Activated T-cell treated with anti-CD3 and anti-CD28 coated beads, Interleukin-2, amount 50 U/mL, for 72 hours (primary cell): ENCODE results near the gene CD300LG. TPM values are rescaled to one million over a fixed set of nuclear protein-coding genes. Genes with fewer than 3 reads are reported as not detected.

Experiments used
- ATAC-seq, 2 donors: fragments of 150-1000 bp; cut with Tn5 transposase; replicated peaks in 1 of 2; 2 replicates each; pipeline ENCODE4 v1.10.0; 2021; ENCODE audit warnings: moderate library complexity in 2 of 2, mild to moderate bottlenecking in 1 of 2
- DNase-seq, 2 donors: peaks; one replicate each; pipeline ENCODE4 v3.0.0; 2021 to 2022; ENCODE audit warnings: mixed read lengths in 1 of 2
- H3K27ac Mint-ChIP-seq: one replicate; pipeline ENCODE4 v1.8.0; 2022; ENCODE audit warnings: mild to moderate bottlenecking, moderate library complexity, mixed read lengths
- H3K27me3 Mint-ChIP-seq: one replicate; pipeline ENCODE4 v1.8.0; 2022; ENCODE audit warnings: low read depth, mixed read lengths
- H3K36me3 Mint-ChIP-seq, 2 donors: one replicate each; pipeline ENCODE4 v1.8.0; 2022; ENCODE audit warnings: mixed read lengths in 2 of 2, mild to moderate bottlenecking in 1 of 2; ENCODE audit not compliant: insufficient read depth in 2 of 2
- H3K4me1 Mint-ChIP-seq: one replicate; pipeline ENCODE4 v1.8.0; 2022; ENCODE audit warnings: low read depth, mixed read lengths
- H3K4me3 Mint-ChIP-seq, 2 donors: one replicate each; pipeline ENCODE4 v1.8.0; 2022; ENCODE audit warnings: mild to moderate bottlenecking in 2 of 2, mixed read lengths in 2 of 2, moderate library complexity in 2 of 2
- H3K9me3 Mint-ChIP-seq, 2 donors: one replicate each; pipeline ENCODE4 v1.8.0; 2022; ENCODE audit warnings: mixed read lengths in 2 of 2
- total RNA-seq, 2 donors: library from RNA; stranded (reverse); gene quantifications; one replicate each; pipeline ENCODE4 v1.2.3, GENCODE V29; 2022

The CD300LG gene
- total RNA-seq, 2 donors from 2014 or later: not detected

DNA sequence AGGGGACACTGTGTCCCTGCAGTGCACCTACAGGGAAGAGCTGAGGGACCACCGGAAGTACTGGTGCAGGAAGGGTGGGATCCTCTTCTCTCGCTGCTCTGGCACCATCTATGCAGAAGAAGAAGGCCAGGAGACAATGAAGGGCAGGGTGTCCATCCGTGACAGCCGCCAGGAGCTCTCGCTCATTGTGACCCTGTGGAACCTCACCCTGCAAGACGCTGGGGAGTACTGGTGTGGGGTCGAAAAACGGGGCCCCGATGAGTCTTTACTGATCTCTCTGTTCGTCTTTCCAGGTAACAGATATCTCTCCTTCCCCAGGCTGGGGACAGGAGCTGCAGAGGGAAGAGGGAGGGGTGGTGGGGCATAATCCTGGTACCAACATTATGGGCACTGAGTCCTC, 1.6 kb downstream of the CD300LG start:
- Mint-ChIP-seq H3K27ac (no peak overlapping the region), H3K4me1 (no peaks in the 10 kb centered on the region), H3K9me3 (no peaks in the 10 kb centered on the region), H3K4me3 (no peak overlapping the region), H3K36me3 (no peaks in the 10 kb centered on the region), H3K27me3 (peaks cover 19% of the 10 kb centered on the region)
- DNase-seq (no peak), ATAC-seq (no peak)

GRCh38 chr17:43849116-43849515, 2.1 kb downstream of the CD300LG start:
- H3K36me3 Mint-ChIP-seq: no peaks in the 10 kb centered on the region

DNA sequence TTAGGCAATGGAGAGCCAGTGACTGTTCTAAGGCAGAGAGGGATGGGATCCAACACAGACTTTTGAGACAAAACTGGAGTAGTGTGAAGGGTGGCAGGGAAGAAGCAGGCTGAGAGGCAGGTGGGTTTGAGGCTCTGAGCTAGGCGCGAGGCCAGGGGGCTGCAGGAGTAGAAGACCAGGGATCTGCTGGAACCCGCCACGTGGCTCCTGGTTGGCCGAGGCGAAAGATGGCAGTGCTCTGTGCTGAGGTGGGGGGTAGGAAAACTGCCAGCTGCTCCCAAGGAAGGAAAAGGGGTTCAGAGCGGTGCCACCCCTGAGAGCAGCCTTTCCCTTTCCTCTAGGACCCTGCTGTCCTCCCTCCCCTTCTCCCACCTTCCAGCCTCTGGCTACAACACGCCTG, 5.6 kb downstream of the CD300LG start:
- no peak overlapping the region for H3K4me3 Mint-ChIP-seq
- H3K27ac Mint-ChIP-seq: no peak overlapping the region
- H3K4me1 Mint-ChIP-seq: no peaks in the 10 kb centered on the region
- ATAC-seq: no peak
- H3K27me3 Mint-ChIP-seq: peaks cover 26% of the 10 kb centered on the region
- no peaks in the 10 kb centered on the region for H3K9me3 Mint-ChIP-seq
- H3K36me3 Mint-ChIP-seq: no peaks in the 10 kb centered on the region
- no peak for DNase-seq

More at GRCh38 chr17:43849116-43849515, 2.1 kb downstream of the CD300LG start:
- no peak overlapping the region for H3K4me3 Mint-ChIP-seq
- no peak for DNase-seq
- no peak overlapping the region for H3K27ac Mint-ChIP-seq
- ATAC-seq: no peak
- H3K4me1 Mint-ChIP-seq: no peaks in the 10 kb centered on the region
- H3K9me3 Mint-ChIP-seq: no peaks in the 10 kb centered on the region
- H3K27me3 Mint-ChIP-seq: peaks cover 19% of the 10 kb centered on the region

DNA sequence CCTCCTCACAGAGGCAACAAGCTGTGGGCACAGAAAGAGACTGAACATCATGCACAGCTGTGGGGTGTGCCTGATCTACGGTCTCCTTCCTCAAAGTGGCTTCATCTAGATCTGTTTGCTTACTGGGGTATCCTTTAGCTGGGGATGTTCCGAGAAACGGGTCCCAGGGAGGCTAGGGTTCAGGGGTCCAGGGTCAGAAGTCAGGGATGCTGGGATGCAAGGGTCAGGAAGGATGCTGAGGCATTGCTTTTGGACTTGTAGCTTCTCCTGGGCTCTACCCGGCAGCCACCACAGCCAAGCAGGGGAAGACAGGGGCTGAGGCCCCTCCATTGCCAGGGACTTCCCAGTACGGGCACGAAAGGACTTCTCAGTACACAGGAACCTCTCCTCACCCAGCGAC, 6.6 kb downstream of the CD300LG start:
- ATAC-seq: no peak
- H3K4me1 Mint-ChIP-seq: no peaks in the 10 kb centered on the region
- no peak overlapping the region for H3K4me3 Mint-ChIP-seq
- H3K9me3 Mint-ChIP-seq: no peaks in the 10 kb centered on the region
- H3K27ac Mint-ChIP-seq: no peak overlapping the region
- no peaks in the 10 kb centered on the region for H3K36me3 Mint-ChIP-seq
- no peak for DNase-seq
- peaks cover 30% of the 10 kb centered on the region for H3K27me3 Mint-ChIP-seq

- H3K4me1 Mint-ChIP-seq: no peaks in the 10 kb centered on the region
- ATAC-seq (no peak), DNase-seq (no peak)
- no peaks in the 10 kb centered on the region for H3K36me3 Mint-ChIP-seq
- H3K9me3 Mint-ChIP-seq: no peaks in the 10 kb centered on the region
- H3K4me3 Mint-ChIP-seq: no peak overlapping the region
- no peak overlapping the region for H3K27ac Mint-ChIP-seq
- H3K27me3 Mint-ChIP-seq: peaks cover 26% of the 10 kb centered on the region
Measured at GRCh38 chr17:43854498-43854897, 7.5 kb downstream of the CD300LG start.

DNA sequence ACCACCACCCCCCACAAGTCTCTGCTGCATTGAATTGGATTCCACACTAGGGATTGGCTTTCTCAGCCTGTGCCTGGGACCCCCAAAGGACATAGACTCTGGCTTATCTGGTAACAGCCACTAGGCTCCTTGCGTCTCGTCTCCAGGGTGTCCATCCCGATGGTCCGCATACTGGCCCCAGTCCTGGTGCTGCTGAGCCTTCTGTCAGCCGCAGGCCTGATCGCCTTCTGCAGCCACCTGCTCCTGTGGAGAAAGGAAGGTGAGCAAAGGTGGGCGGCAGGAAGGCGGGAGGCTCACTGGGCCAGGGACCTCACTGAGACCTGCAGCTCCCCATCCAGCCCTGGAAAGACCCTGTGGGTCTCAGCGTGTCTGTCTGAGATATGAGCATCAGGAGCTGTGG, 8.1 kb downstream of the CD300LG start:
- ATAC-seq (no peak), DNase-seq (no peak)
- no peaks in the 10 kb centered on the region for H3K4me1 Mint-ChIP-seq
- no peaks in the 10 kb centered on the region for H3K36me3 Mint-ChIP-seq
- no peaks in the 10 kb centered on the region for H3K9me3 Mint-ChIP-seq
- H3K27ac Mint-ChIP-seq: no peak overlapping the region
- peaks cover 26% of the 10 kb centered on the region for H3K27me3 Mint-ChIP-seq
- H3K4me3 Mint-ChIP-seq: no peak overlapping the region

- no peaks in the 10 kb centered on the region for H3K9me3 Mint-ChIP-seq
- DNase-seq (no peak), ATAC-seq (no peak)
- peaks cover 26% of the 10 kb centered on the region for H3K27me3 Mint-ChIP-seq
- no peaks in the 10 kb centered on the region for H3K36me3 Mint-ChIP-seq
- no peak overlapping the region for H3K4me3 Mint-ChIP-seq
- H3K4me1 Mint-ChIP-seq: no peaks in the 10 kb centered on the region
- H3K27ac Mint-ChIP-seq: no peak overlapping the region
Measured at GRCh38 chr17:43856141-43856540, 9.2 kb downstream of the CD300LG start.

- no peaks in the 10 kb centered on the region for H3K4me1 Mint-ChIP-seq
- ATAC-seq (no peak), DNase-seq (no peak)
- H3K36me3 Mint-ChIP-seq: no peaks in the 10 kb centered on the region
- peaks cover 19% of the 10 kb centered on the region for H3K27me3 Mint-ChIP-seq
- no peak overlapping the region for H3K27ac Mint-ChIP-seq
- no peaks in the 10 kb centered on the region for H3K9me3 Mint-ChIP-seq
- no peak overlapping the region for H3K4me3 Mint-ChIP-seq
Measured at GRCh38 chr17:43857141-43857540, 10.2 kb downstream of the CD300LG start.

DNA sequence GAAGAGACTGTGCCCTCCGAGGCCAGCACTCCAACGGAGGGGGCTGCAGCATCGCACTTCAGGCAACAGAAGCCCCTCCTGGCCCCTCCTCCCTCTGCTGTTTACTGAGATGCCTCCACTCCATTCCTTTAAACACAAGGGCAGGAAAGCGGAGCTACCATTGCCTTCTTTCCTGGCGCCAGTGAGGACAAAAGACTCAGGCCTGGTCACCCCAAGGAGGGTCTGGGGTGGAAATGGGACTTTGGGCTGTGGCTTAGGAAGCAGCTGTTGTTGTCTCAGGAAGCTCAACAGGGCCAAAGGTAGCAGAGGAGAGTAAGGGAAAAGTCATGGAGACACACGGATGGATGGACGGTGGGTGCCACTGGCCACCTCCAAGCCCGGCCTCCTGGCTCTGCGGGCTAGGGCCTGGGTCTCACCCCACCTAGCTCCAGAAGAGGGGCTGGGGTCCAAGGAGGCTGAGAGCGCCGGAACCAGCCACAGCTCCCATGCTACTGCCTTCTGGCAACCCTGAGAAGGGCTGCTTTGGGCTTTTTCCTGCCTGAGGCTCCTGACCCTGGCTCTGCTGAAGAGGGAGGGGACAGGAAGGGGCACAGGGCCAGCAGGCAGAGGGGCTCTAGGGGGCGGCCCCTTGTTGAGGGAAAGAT, 11.1 kb downstream of the CD300LG start:
- DNase-seq: no peak
- no peaks in the 10 kb centered on the region for H3K36me3 Mint-ChIP-seq
- no peak for ATAC-seq
- H3K9me3 Mint-ChIP-seq: no peaks in the 10 kb centered on the region
- no peak overlapping the region for H3K27ac Mint-ChIP-seq
- no peak overlapping the region for H3K4me3 Mint-ChIP-seq
- H3K4me1 Mint-ChIP-seq: no peaks in the 10 kb centered on the region
- H3K27me3 Mint-ChIP-seq: peaks cover 14% of the 10 kb centered on the region

- DNase-seq (no peak), ATAC-seq (peak; percentile 57 to 62)
- peaks cover 14% of the 10 kb centered on the region for H3K27me3 Mint-ChIP-seq
- H3K4me3 Mint-ChIP-seq: no peak overlapping the region
- H3K4me1 Mint-ChIP-seq: no peaks in the 10 kb centered on the region
- no peaks in the 10 kb centered on the region for H3K36me3 Mint-ChIP-seq
- H3K27ac Mint-ChIP-seq: no peak overlapping the region
- H3K9me3 Mint-ChIP-seq: no peaks in the 10 kb centered on the region
Measured at GRCh38 chr17:43860077-43860725, 13.2 kb downstream of the CD300LG start.

DNA sequence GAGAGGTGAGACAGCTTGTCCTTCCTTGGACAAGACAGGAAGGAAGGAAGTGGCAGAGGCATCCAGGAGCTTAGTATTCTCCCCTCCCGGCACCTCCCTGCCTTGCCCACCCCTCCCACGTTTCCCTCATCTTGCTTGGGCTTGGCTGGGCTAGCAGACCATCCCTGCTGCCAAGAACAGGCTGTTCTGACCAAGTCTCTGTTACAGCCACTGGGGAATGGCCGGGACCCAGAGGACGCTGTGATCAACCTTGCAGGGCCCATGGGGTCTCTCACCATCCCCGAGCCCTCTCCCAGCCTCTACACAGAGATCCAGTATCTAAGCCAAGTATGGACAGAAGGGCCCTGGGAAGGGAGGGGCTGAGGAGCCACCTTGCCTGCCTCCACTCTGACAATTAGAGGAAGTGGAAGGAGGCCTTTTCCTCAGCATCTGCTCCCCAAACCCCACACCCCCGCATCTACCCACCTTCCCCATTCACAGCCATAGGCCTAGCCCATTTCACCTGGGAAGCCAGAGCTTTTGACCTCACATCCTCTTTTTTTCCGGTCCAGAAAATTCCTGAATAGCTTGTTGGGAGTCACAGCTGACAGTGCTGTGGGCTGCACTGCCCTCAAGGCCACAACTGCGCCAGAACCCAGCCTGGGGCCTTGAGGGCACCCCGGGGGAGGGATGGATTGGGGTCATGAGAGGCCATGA, 14.1 kb downstream of the CD300LG start:
- DNase-seq: no peak
- no peaks in the 10 kb centered on the region for H3K36me3 Mint-ChIP-seq
- H3K4me1 Mint-ChIP-seq: no peaks in the 10 kb centered on the region
- no peak overlapping the region for H3K27ac Mint-ChIP-seq
- no peak for ATAC-seq
- H3K4me3 Mint-ChIP-seq: no peak overlapping the region
- H3K27me3 Mint-ChIP-seq: peaks cover 14% of the 10 kb centered on the region
- H3K9me3 Mint-ChIP-seq: no peaks in the 10 kb centered on the region

GRCh38 chr17:43861960-43862359, 15.0 kb downstream of the CD300LG start:
- ATAC-seq: no peak
- H3K4me3 Mint-ChIP-seq: no peak overlapping the region

DNA sequence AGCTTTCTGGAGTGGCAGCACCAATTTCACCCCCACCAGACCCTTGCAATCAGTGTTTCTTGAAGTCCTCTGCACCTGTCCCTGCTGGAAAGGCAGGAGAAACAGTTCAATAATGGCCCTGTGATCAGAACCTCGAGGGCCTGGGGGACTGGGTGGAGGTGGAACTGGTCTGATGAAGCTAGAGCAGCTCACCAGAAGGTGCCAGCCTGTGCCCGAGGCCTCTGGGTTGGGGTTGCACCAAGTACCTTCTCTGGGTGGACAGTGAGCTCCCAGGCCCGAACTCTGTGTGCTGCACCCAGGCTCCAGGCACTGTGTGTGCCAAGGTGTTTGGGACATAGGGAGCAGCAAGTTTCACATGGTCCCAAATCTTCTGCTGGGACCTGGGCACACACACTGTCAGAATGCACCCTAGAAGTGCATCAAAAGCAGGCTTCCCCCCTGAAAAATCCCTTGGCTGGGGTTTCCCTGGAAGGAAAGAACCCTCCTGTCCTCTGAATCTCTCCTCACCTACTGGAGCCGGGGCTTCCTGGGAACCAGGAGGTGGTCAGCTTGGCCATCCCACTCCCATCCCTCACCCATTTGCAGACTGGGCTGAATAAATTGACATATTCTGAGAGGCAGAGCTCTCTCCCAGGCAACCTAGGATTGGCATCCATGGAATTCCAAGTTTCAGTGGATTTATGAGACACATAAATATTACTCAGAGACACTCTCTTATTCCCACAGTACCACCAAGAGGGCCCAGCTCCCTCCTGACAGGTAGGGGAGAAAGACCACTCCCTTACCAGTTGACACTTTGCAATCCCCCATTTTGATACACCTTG, 17.4 kb downstream of the CD300LG start:
- Mint-ChIP-seq H3K27ac (no peak overlapping the region), H3K9me3 (no peaks in the 10 kb centered on the region), H3K4me3 (no peak overlapping the region), H3K36me3 (peaks cover 0 to 2% of the 10 kb centered on the region in 2 donors), H3K27me3 (peaks cover 20% of the 10 kb centered on the region), H3K4me1 (no peaks in the 10 kb centered on the region)
- no peak for DNase-seq
- no peak for ATAC-seq

More at GRCh38 chr17:43861960-43862359, 15.0 kb downstream of the CD300LG start:
- peaks cover 17% of the 10 kb centered on the region for H3K27me3 Mint-ChIP-seq
- no peaks in the 10 kb centered on the region for H3K9me3 Mint-ChIP-seq
- H3K36me3 Mint-ChIP-seq: no peaks in the 10 kb centered on the region
- no peaks in the 10 kb centered on the region for H3K4me1 Mint-ChIP-seq
- H3K27ac Mint-ChIP-seq: no peak overlapping the region
- DNase-seq: no peak
